ENCODE data around the gene BATF2.
"Not testable (repeated sequence)": the region's sequence is repeated elsewhere in the genome, so short reads cannot be mapped to it uniquely, and the experiment has no call there.

Gene BATF2

DNA sequence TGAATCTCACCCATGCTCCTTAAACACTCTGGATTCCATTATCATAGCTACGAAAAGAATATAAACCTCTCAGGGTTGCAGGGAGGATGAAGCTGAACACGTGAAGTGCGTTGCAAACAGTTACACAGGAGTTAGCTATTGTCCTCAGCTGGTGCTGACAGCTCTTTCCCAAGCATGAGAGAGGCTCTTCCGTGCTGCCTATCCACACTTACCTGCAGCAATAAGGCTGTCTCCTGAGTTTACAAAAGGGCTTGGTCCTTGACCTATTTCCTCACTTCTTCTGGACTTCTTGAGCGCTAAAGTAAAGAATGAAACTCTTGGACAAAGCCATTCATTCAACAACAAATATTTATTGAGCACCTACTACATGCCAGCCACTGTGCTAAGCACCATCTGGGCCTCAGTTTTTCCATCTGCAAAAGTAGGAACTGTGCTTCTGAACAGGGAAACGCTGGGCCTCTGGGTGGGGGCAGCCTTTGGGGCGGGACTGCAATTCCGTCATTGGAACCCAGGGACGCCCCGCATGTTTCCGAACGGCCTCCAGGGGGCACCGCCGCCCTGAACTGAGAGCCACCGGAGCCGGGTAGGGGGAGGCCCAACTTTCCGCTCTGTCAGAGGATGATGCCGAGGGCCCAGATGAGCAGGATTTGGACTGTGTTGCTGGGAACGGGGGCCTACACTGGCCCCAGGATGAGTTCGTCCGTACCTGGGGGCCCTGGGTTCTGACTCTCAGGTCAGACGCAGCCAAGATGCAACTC is 16.5 kb upstream of the BATF2 start:
- peak; percentile 95 for DNase-seq

DNA sequence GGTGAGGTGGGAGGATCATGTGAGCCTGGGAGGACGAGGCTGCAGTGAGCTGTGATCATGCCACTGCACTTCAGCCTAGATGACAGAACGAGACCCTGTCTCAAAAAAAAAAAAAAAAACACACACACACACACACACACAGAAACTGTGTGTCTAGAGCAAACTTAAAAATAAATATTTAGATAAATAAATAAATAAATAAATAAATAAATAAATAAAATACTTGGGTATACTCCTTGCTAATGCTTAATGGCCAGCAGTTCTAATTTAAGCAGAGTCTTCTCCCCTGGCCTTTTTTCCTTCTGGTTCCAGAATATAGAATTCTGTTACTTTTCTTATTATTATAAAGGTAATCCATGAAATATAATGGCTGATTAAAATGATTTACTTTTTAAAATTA is 12.1 kb upstream of the BATF2 start:
- no peak for DNase-seq

DNA sequence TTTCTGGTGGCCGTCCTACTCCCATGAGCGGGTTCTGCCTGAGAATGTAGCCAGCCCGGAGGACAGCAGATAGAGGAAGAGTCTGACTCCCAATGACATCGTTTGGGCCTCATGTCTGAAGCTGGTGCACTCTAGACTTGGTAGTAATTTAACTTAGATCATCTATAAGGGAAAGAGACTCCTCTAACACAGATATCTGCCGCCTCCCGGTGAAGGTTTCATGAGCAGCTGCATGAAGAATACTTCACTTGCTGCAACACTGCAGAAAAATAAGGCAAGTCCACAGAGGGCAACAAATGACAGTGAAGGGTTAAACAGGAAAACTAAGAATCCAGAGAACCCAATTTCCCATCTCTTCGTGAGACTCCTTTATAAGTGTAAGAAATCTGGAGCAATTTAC is 11.2 kb upstream of the BATF2 start:
- no peak for DNase-seq

GRCh38 chr11:65003968-65004367 is 7.2 kb upstream of the BATF2 start:
- DNase-seq, result not testable (repeated sequence)

- DNase-seq, result no peak
These were observed 6.5 kb upstream of the BATF2 start for GRCh38 chr11:65003282-65003681.

DNA sequence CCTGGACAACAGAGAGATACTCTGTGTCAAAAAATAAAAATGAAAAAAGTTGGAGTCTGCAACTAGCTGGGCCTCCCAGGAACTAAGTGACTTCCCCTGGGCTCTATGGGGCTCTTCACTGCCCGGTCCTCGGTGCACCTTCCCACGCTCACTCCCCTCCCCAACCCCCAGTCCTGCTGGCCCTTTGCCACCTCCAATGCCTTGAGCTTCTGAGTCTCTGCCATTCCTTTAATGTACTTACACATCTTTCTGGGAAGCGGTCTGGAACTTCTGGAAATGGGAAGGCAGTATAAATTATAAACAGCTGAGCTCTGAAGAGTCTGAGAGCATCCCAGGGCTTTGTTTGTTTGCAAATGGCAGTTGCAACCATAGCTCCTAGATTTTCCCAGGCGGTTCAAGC is 5.9 kb upstream of the BATF2 start:
- DNase-seq, result no peak

DNA sequence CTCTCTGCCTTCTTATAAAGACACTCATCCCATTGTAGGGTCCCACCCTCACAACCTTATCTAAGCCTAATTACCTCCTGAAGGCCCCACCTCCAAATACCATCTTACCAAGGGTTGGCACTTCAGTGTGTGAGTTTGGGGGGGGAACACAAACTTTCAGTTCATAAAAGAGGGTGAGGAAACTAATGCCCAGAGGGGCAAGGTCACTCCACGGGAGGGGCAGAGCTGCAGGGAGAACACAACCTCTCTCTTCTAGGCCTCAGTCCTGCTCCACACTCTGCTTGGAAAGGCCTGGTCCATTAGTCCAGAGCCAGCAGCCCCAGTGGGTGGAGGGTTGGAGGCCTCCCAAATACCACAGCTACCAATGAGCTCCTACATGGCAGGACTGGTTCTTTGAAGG is 2.7 kb upstream of the BATF2 start:
- no peak for DNase-seq

DNA sequence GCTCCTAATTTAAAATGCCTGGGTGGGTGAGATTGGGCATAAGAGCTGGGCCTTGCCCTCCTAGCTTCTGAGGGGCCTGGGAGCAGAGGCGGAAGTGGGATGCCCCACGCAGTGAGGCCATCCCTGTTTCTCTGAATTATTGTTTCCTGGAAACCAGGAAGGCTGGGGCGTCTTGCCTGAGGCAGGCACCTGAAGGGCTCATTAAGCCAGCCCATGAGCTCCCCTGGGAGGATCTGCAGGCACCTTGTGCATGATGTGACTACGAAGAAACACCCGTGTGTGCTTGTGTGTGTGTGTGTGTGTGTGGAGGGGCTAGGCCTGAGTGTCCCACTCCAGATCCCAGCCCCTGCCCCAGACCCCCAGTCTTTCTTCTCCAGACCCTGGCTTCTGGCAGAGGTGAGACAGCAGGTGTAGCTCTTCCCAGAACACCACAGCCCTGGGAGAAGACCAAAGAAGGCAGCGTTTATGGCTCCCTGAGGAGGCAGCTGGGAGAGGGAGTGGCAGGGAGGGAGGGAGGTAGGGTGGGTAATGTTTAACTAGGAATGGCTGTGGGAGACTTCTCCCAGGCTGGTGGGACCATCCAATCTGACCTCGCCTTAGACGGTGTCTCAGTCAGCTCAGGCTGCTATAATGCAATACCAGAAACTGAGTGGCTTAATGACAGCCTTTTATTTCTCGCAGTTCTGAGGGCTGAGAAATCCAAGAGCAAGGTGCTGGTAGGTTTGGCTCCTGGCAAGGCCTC is 2.1 kb upstream of the BATF2 start:
- DNase-seq, result no peak

DNA sequence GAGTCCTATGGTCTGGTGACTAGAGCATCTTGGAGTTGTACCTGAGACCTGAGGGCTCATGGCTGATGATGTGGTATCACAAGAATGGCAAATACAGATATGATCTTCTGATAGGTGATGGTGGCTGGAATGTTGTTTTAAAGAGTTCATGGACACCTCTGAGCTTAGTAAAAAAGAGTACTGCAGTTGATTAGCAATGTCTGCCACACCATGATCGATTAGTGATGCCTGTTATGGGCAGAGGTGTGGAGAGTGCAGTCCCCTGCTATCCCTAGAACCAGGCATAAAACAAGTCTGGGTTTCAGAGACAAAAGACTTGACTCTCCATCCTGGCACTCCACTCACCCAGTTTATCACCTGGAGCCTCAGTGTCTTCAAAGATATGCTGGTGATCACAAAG is 1.4 kb upstream of the BATF2 start:
- DNase-seq, result no peak

- DNase-seq, result no peak
These were observed 453 bp downstream of the BATF2 start for GRCh38 chr11:64996327-64996709.

GRCh38 chr11:64994318-64994717 is 2.5 kb downstream of the BATF2 start:
- no peak for DNase-seq

DNA sequence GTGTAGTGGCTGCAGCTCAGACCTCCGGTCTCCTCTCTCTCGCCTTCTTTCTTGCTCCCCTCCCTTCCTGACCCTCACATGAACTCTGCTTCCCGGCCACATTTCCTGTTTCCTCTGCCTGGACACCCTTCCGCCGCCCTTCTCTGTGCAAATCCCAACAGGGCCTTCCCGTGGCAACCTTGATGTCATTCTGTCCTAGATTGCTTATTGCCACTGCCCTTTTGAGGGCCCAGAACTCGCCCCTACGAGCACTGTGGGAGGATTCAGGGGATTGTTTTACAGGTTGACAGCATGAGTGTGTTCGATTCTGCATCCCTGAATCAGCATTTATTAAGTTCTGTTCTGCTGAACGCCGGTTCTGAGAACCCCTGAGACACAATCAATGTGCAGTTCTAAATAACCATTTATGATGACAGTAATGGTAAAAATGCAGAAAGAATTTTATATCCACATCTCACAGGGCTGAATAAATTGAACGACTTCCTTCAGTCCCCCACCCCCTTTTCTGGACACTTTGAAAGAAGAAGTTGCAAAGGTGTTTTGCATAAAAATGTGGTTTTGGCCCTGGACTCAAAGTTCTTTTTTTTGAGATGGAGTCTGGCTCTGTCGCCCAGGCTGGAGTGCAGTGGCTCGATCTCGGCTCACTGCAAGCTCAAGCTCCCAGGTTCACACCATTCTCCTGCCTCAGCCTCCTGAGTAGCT is 6.4 kb downstream of the BATF2 start:
- DNase-seq, result peak; percentile 74

GRCh38 chr11:64989416-64989815 is 7.4 kb downstream of the BATF2 start:
- no peak for DNase-seq

DNA sequence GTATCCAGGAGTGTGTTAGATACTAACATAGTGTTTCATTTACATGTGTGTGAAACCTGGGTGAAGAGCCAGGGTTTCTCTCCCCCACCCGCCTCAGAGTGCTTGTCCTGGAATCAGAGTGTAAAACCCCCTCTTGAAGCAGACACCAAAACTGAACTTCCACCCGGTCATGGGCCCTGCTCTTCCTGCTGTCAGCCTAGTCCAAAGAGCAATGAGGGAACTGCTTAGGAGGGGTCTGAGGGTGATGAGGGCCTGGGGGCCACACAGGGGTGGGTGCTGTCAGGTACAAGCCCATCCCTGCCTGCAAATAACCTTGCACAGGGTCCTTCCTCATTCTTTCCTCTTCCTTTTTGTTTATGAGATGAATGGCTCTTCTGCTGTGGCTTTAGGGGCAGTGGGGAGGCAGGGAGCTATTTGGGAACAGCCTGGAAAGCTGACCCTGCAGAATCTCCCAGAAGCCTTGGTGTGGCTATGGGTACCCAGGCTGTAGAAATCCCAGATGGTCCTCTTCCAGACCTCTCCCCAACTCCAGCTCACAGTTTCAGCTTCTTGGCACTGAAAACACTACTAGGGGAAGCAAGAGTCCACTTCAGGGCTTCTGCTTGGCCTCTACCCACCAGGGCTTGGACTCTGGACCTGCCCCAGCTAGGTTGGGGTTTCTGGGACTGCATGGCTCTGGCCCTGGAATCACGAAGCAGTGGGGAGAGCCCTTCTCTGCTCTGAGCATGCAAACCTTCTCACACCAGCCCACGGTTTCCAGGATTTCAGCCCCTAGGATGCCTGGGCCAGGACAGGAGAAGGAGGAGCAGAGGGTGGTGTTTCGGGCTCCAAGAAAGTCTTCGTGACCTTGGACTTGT is 8.5 kb downstream of the BATF2 start:
- no peak for DNase-seq

DNA sequence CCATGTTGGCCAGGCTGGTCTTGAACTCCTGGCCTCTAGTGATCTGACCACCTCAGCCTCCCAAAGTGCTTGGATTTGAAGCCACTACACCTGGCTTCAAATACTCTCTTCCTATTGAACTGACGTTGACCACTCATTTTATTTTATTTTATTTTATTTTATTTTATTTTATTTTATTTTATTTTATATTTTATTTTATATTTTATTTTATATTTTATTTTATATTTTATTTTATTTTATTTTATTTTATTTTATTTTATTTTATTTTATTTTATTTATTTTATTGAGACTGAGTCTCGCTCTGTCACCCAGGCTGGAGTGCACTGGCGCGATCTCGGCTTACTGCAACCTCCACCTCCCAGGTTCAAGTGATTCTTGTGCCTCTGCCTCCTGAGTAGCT is 13.4 kb downstream of the BATF2 start:
- not testable (repeated sequence) for DNase-seq

- DNase-seq, result no peak
These were observed 20.1 kb downstream of the BATF2 start for GRCh38 chr11:64976651-64977050.

DNA sequence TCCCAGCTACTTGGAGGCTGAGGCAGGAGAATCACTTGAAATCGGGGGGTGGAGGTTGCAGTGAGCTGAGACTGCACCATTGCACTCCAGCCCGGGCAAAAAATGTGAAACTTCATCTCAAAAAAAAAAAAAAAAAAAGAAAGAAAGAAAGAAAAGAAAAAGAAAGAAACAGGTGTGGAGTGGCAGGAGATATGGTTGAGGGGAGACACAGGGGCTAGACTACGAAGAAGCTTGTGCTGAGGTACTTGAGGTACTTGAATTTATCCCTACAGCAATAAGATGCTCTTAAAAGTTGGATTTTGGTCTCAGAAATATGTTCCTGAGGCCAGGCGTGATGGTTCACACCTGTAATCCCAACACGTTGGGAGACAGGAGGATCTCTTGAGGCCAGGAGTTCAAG is 22.6 kb downstream of the BATF2 start:
- no peak for DNase-seq

DNA sequence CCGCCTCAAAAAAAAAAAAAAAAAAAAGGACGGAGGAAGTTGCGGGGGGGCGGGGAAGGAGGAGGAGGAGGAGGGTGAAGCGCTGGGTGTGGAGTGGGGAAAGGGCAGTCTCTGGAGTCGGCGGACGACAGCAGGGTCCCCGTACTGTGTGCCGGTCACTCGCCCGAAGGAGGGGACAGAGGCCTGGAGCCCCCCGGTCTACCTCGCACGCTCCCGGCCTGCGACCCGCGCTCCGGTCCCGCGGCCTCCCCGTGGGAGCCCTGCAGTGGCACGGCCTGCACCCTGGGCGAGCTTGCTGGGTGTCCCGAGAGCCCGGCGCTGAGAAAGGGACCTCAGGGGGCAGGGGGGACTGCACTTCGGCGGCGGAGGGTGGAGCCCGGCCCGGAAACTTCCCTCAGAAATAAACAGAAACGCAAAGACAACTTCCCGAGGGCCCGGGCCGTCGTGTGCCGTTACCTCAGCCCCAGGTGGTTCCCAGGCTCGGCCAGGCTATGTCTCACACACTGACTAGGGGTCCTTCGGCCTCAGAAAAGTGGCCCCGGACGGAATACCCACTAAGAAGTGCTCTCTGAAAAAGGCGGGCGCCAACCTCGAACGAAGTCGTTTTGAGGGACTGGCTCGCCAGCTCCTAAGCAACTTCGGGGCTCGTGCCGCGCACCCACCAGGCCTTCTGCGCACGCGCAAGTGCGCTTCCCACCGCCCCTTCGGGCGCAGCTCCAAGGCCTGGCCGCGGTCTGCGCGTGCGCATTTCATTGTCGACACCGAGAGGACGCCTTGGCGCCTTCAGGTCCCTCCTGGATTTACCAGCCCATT is 25.1 kb downstream of the BATF2 start, which contains the start of gene MAJIN:
MAJIN (minus strand) TSS at position 688 of the 813 bp plus-strand sequence. CDS start 12,703 bp downstream, outside the sequence.
- peak; percentile 83 for DNase-seq

- no peak for DNase-seq
These were observed 26.0 kb downstream of the BATF2 start for GRCh38 chr11:64970731-64971151.

DNA sequence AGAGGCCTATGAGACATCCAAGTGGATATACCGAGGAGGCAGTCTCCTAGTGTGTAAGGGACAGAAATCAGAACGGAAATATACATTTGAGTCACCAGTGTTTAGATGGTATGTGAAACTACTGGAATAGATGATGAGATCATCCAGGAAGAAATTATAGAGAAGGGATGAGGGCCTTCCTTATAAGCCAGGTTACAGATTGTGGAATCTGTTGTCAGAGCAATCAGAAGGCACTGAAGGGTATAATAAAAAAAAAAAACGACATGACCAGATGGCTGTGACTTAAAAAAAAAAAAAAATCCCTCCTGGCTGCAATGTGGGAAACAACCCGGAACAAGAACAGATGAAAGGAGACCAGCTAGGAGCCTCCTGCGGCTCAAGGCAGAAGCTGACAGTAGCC is 27.6 kb downstream of the BATF2 start:
- no peak for DNase-seq

DNA sequence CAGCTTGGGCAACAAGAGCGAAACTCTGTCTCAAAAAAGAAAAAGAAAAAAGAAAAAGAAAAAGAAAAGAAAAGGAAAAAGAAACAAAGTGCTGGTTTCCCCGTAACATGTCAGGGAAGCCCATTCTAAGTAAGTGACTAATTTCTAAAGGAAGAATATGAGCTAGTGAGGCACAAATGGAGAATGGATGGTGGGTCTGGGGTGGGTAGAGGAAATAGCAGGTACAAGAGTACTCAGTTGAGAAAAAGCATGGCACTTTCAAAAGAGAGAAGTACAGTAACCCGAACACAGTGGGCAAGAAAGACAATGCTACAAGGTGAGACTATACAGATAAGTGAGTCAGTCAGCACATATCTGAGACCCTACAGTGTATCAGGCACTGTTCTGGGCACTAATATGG is 29.4 kb downstream of the BATF2 start:
- DNase-seq, result no peak

DNA sequence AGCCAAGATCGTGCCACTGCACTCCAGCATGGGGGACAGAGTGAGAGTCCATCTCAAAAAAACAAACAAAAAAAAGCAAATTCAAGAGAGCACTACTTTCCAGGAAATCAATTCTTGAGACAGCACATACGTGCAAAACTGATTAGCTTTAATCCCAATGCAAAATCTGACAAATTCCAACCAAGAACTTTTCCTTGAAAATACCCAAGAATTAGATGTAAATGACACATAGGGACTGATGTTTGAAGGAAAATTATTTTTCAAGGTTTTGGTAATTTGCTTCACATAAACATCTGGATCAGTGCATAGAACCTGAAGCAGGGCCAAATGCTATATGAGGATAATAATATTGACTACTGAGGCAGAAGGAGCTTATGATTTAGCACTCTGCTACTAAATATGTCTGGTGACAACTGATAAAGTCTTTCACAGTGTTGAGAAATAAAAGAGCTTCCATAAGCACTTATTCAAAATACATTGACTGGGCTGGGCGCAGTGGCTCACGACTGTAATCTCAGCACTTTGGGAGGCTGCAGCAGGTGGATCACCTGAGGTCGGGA is 33.6 kb downstream of the BATF2 start:
- DNase-seq, result no peak

Measured in left hindlimb (tissue), 1 donor.